Measurements from ENCODE around the gene ANKRD55. TPM values are rescaled to one million over a fixed set of nuclear protein-coding genes. Genes with fewer than 3 reads are reported as not detected.
"Not testable (repeated sequence)": the region's sequence is repeated elsewhere in the genome, so short reads cannot be mapped to it uniquely, and the experiment has no call there.

ANKRD55 gene
- total and polyA plus RNA-seq, 8 donors, result 0.06 TPM; not detected in 7

DNA sequence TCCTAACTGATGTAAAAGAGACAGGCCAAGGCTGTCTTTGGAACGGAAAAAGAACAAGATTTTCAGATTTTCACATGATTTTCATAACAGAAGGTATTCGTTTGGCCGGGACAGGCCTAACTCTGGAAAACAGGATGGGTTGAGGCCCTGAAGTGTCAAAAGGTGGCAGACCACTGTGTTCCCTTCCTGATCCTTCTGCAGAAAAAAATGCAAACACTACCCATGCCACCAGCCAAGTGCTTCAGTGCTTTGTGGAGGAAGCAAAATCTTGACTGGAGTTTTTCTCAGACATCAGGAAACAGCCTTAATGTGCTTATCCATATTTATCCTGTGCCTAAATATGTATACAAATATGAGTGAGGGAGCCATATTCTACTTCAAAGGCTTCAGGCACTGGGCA is 124.9 kb downstream of the ANKRD55 start:
- no peak for ATAC-seq
- WGBS, 2 donors, result 79 to 81% methylated on average over 3 of the region's 3 CpGs
- Histone ChIP-seq H3K4me3 (no peak overlapping the region), H3K27ac (no peak overlapping the region), H3K9me3 (no peaks in the 10 kb centered on the region), H3K4me1 (no peaks in the 10 kb centered on the region), H3K36me3 (no peaks in the 10 kb centered on the region), H3K27me3 (no peaks in the 10 kb centered on the region)
- intact Hi-C loops (cut with DNase I), result no loop called here
- no peak for FAIRE-seq
- TF ChIP-seq, protein P1, sequence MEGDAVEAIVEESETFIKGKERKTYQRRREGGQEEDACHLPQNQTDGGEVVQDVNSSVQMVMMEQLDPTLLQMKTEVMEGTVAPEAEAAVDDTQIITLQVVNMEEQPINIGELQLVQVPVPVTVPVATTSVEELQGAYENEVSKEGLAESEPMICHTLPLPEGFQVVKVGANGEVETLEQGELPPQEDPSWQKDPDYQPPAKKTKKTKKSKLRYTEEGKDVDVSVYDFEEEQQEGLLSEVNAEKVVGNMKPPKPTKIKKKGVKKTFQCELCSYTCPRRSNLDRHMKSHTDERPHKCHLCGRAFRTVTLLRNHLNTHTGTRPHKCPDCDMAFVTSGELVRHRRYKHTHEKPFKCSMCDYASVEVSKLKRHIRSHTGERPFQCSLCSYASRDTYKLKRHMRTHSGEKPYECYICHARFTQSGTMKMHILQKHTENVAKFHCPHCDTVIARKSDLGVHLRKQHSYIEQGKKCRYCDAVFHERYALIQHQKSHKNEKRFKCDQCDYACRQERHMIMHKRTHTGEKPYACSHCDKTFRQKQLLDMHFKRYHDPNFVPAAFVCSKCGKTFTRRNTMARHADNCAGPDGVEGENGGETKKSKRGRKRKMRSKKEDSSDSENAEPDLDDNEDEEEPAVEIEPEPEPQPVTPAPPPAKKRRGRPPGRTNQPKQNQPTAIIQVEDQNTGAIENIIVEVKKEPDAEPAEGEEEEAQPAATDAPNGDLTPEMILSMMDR (IDR thresholded peaks at IDR 0.05), result no peak
- no peak for DNase-seq

DNA sequence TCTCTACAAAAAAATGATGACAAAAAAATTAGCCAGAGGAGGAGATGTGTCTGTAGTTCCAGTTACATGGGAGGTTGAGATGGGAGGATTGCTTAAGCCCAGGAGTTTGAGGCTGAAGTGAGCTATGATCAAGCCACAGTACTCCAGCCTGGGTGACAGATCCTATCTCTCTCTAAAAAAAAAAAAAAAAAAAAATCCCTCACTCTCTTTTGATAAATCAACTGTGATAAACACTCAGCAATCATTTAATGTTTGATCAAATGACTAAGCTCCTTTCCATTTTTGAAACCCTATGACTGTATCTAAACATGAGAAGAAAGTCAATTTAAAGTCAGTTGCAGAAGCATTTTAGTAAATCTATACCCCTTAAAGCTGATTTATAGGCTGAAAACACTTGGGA is 126.3 kb downstream of the ANKRD55 start:
- TF ChIP-seq, protein P1 (IDR thresholded peaks at IDR 0.05), result no peak
- Histone ChIP-seq H3K4me3 (no peak overlapping the region), H3K4me1 (peaks cover 0 to 4% (median 0%) of the 10 kb centered on the region in 3 donors), H3K36me3 (no peaks in the 10 kb centered on the region), H3K9me3 (no peaks in the 10 kb centered on the region), H3K27ac (no peak overlapping the region), H3K27me3 (no peaks in the 10 kb centered on the region)
- ATAC-seq, result peak in 1 of 4 donors; percentile 31
- no peak for FAIRE-seq
- intact Hi-C loops (cut with DNase I), result no loop called here
- DNase-seq, result no peak

DNA sequence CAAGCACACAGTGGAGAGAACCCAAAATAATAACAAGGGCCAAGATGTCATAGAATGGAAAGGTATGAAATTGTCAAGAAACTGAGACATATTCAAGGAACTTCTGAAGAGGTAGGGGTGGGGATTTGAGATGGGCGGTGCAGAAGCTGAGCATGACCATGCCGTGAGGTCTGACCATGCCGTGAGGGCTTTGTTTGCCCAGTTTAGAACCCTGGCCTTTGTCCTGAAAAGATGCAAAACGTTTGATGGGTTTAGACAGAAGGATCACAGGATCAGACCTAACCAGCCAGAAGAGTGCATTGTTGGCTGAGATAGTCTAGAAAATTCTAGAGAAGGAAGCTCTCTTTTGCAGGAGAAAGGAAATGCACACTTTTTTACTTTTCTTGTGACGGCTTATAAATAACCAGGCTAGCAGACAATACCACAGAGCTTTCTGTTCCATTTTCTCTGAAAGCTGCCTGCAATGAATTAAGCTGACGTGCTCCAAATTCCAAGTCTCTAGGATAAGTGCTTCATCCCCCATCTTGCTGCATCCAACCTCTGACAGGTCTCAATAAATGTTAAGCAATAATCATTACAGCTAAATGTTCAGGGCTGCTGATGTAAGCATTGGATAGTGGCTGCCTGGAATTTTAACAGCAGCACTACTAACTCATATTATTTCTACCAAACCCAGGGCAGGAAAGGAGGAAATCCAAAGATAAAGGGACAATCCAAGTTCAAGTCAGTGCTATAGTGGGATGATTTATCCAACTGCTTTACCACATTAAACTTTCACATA is 127.4 kb downstream of the ANKRD55 start:
- Histone ChIP-seq H3K4me3 (no peak overlapping the region), H3K36me3 (no peaks in the 10 kb centered on the region), H3K27ac (no peak overlapping the region), H3K27me3 (no peaks in the 10 kb centered on the region), H3K4me1 (peaks cover 0 to 4% (median 0%) of the 10 kb centered on the region in 3 donors), H3K9me3 (no peaks in the 10 kb centered on the region)
- intact Hi-C loops (cut with DNase I), result no loop called here
- WGBS, 2 donors, result 77 to 78% methylated on average over 6 of the region's 6 CpGs
- TF ChIP-seq, protein P1 (IDR thresholded peaks at IDR 0.05), result no peak
- DNase-seq (no peak), FAIRE-seq (no peak), ATAC-seq (peak in 1 of 4 donors; percentile 14)

DNA sequence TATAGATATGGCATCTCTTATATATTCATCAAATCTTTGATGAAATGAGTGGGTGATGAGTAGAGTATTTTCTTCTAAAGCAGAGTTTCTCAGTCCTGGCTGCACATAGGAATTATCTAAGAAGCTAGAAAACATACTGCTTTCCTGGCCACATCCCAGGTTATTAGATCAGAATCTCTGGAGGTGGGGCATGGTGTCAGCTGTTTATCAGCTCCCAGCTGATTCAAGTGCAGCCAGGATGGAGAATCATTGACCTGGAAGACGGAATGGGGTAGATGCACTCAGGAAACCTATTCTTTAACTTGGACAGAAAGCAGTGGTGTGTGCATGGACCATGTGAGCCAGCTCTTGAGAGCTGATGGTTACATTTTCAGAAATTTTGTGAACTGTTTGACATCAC is 130.2 kb downstream of the ANKRD55 start:
- WGBS, 2 donors, result 4 to 7% methylated on average over 1 of the region's 1 CpG
- intact Hi-C loops (cut with DNase I), result no loop called here
- no peaks in the 10 kb centered on the region for H3K9me3 ChIP-seq
- DNase-seq (no peak), ATAC-seq (peak in 2 of 4 donors; percentile 39 to 45), FAIRE-seq (no peak)
- H3K4me1 ChIP-seq, result peaks cover 0 to 10% (median 3%) of the 10 kb centered on the region in 3 donors
- H3K27ac ChIP-seq, result no peak overlapping the region
- no peaks in the 10 kb centered on the region for H3K36me3 ChIP-seq
- H3K27me3 ChIP-seq, result no peaks in the 10 kb centered on the region
- no peak overlapping the region for H3K4me3 ChIP-seq
- TF ChIP-seq, protein P1 (IDR thresholded peaks at IDR 0.05), result no peak

DNA sequence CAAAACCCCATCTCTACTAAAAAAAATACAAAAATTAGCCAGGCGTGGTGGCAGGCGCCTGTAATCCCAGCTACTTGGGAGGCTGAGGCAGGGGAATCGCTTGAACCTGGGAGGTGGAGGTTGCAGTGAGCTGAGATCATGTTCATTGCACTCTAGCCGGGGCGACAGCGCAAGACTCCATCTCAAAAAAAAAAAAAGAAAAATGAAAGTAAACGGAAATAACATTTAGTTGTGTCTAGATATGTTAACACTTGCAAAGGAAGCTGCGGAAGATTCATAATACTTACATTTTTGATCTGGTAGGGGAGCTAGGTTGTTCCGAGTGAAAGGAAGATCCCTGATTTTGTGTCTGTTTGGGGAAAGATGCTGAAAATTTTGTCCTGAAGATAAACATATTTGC is 130.9 kb downstream of the ANKRD55 start:
- intact Hi-C loops (cut with DNase I), result not testable (repeated sequence)

More for the DNA sequence above, 130.9 kb downstream of the ANKRD55 start:
- WGBS, 2 donors, result 90 to 92% methylated on average over 9 of the region's 9 CpGs
- ATAC-seq, H3K36me3 ChIP-seq, H3K27me3 ChIP-seq, FAIRE-seq, H3K9me3 ChIP-seq, H3K27ac ChIP-seq, H3K4me3 ChIP-seq, DNase-seq: not testable (repeated sequence)
- peaks cover 0 to 10% (median 3%) of the 10 kb centered on the region in 3 donors for H3K4me1 ChIP-seq
